Erythroblast (primary cell): ENCODE results near the gene MYCBP2.

Source experiments
- GATA1 ChIP-seq: IDR thresholded peaks from 2 replicates; pipeline ENCODE4 v1.6.1; 2011; ENCODE audit warnings: low read depth, mild to moderate bottlenecking, control low read depth, low read length, moderate library complexity
- POLR2A ChIP-seq: IDR thresholded peaks from 2 replicates; pipeline ENCODE4 v1.6.1; 2011; ENCODE audit warnings: mild to moderate bottlenecking, low read length

DNA sequence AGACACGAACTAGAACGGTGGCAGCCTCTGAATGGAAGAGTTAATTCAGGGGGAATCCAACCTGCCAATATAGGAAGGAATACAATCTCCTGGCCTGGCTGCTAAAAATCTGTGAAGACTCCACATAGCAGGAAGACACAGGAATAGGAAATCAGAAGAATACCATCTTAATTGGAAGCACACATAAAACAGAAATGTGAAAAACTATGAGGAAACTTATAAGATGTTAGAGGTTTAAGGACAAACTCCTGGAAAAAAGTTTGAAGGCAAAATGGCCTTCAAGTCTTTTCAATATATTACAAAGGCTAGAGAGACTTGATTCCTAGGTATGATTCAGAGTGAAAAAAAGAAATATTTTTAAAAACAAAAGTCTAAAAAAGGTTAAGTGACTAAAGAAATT, 221.8 kb downstream of the MYCBP2 start:
- no peak for TF ChIP-seq POLR2A
- TF ChIP-seq GATA1 = no peak
